Activated T-cell treated with anti-CD3 and anti-CD28 coated beads, Interleukin-2, amount 50 U/mL, for 4 hours (primary cell): Measurements from ENCODE around the gene MEX3D. TPM values are rescaled to one million over a fixed set of nuclear protein-coding genes. Genes with fewer than 3 reads are reported as not detected.

Source experiments
- ATAC-seq, 2 donors: fragments of 200-7000 bp; cut with Tn5 transposase; one replicate each; pipeline ENCODE4 v1.10.0; 2021
- DNase-seq: peaks from one replicate; pipeline ENCODE4 v3.0.0-alpha.2; 2020
- H3K27me3 Mint-ChIP-seq: one replicate; pipeline ENCODE4 v1.8.0; 2021; ENCODE audit warnings: low read depth, mixed read lengths
- H3K36me3 Mint-ChIP-seq: one replicate; pipeline ENCODE4 v1.8.0; 2022; ENCODE audit warnings: mixed read lengths; ENCODE audit not compliant: insufficient read depth
- H3K4me1 Mint-ChIP-seq: one replicate; pipeline ENCODE4 v1.8.0; 2021; ENCODE audit warnings: low read depth, mixed read lengths
- H3K4me3 Mint-ChIP-seq: one replicate; pipeline ENCODE4 v1.8.0; 2021; ENCODE audit warnings: mild to moderate bottlenecking, moderate library complexity, mixed read lengths
- H3K9me3 Mint-ChIP-seq: one replicate; pipeline ENCODE4 v1.8.0; 2021; ENCODE audit warnings: mixed read lengths
- total RNA-seq, 3 donors: library from RNA; stranded (reverse); gene quantifications; one replicate each; pipeline ENCODE4 v1.2.1, GENCODE V29; 2021

The MEX3D gene
- total RNA-seq, 3 donors from 2014 or later: 12.5 to 17.0 (median 12.6) TPM

GRCh38 chr19:1584500-1585242 lies 16.5 kb upstream of the MEX3D start:
- DNase-seq: no peak
- Mint-ChIP-seq H3K4me1 (no peaks in the 10 kb centered on the region), H3K9me3 (no peaks in the 10 kb centered on the region), H3K36me3 (peaks cover 7% of the 10 kb centered on the region), H3K4me3 (no peak overlapping the region), H3K27me3 (no peaks in the 10 kb centered on the region)
- no peak for ATAC-seq

DNA sequence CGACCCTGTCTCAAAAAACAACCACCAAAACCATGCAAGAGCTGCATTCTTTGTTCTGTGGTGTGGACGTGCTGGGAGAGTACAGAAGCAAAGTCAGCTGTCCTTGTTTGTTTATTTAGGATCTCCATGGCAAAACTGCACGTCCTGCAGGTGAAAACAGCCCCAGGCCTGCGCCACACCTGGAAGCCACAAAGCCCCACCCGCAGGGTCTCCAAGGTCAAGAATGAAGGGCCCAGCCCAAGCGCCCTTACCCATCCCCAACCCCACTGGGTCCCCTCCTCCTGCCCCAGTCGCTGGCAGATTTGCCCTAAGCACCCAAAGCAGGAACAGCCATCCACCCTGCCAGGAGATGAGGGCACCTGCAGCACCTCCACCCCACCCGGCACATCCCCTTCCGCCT lies 14.1 kb upstream of the MEX3D start:
- Mint-ChIP-seq H3K36me3 (peaks cover 10% of the 10 kb centered on the region), H3K4me3 (no peak overlapping the region), H3K9me3 (no peaks in the 10 kb centered on the region), H3K27me3 (no peaks in the 10 kb centered on the region), H3K4me1 (no peaks in the 10 kb centered on the region)
- DNase-seq (no peak), ATAC-seq (no peak)

- no peak for ATAC-seq
- Mint-ChIP-seq H3K27me3 (no peaks in the 10 kb centered on the region), H3K4me1 (no peaks in the 10 kb centered on the region), H3K4me3 (no peak overlapping the region), H3K36me3 (peaks cover 10% of the 10 kb centered on the region), H3K9me3 (no peaks in the 10 kb centered on the region)
- DNase-seq: no peak
These were observed 12.8 kb upstream of the MEX3D start for GRCh38 chr19:1580957-1581356.

GRCh38 chr19:1580382-1580781 lies 12.3 kb upstream of the MEX3D start:
- DNase-seq (no peak), ATAC-seq (no peak)
- Mint-ChIP-seq H3K9me3 (no peaks in the 10 kb centered on the region), H3K4me3 (no peak overlapping the region), H3K4me1 (no peaks in the 10 kb centered on the region), H3K27me3 (no peaks in the 10 kb centered on the region), H3K36me3 (peaks cover 10% of the 10 kb centered on the region)

GRCh38 chr19:1579222-1579621 lies 11.1 kb upstream of the MEX3D start:
- Mint-ChIP-seq H3K27me3 (no peaks in the 10 kb centered on the region), H3K36me3 (peaks cover 8% of the 10 kb centered on the region), H3K4me1 (no peaks in the 10 kb centered on the region), H3K9me3 (no peaks in the 10 kb centered on the region), H3K4me3 (no peak overlapping the region)
- DNase-seq (no peak), ATAC-seq (no peak)

GRCh38 chr19:1577929-1578618 lies 9.9 kb upstream of the MEX3D start:
- Mint-ChIP-seq H3K4me3 (no peak overlapping the region), H3K9me3 (no peaks in the 10 kb centered on the region), H3K27me3 (no peaks in the 10 kb centered on the region), H3K4me1 (no peaks in the 10 kb centered on the region), H3K36me3 (peaks cover 6% of the 10 kb centered on the region)
- ATAC-seq (no peak), DNase-seq (no peak)

DNA sequence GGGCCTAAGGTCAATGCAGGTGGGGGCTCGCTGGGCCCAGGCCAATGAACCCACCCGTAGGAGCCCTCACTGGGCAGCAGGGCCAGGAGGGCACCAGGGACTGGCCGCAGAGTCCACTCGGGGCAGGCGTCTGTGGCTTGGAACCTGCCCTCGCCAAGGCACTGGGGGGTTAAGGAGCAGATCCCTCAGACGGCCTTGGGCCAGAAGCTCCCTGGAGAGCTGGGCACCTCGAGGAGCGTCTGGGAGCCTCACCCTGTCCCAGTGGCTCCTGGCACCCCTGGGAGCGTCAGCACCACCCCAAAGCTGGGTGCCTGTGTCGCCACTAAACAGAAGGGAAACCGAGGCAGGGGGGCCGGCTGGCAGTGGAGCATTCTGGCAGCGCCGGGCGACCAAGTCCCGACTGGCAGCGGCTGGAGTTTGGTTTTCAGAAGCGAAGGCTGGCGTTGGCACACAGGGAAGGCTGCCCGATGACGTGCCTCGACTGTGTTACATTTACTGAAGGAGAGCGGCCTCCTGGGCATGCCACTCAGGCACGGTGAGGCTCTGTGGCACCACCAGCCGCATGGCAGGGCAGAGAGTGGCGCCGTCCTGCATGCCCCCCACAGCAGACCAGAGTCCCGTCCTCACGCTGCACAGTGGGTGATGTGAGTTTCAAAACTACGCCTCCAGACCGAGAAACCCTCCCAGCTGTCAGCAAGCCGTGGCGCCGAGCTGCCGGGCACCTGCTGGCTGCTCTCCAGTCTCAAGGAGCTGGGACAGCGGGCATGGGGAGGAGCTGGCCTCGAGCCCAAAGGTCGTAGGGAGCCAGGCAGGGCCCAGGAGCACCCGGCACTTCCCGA lies 9.2 kb upstream of the MEX3D start:
- DNase-seq (no peak), ATAC-seq (no peak)
- Mint-ChIP-seq H3K4me1 (no peaks in the 10 kb centered on the region), H3K36me3 (peaks cover 6% of the 10 kb centered on the region), H3K27me3 (no peaks in the 10 kb centered on the region), H3K9me3 (no peaks in the 10 kb centered on the region), H3K4me3 (no peak overlapping the region)

GRCh38 chr19:1576242-1577089 lies 8.3 kb upstream of the MEX3D start:
- Mint-ChIP-seq H3K4me3 (no peak overlapping the region), H3K36me3 (peaks cover 6% of the 10 kb centered on the region), H3K27me3 (no peaks in the 10 kb centered on the region), H3K9me3 (no peaks in the 10 kb centered on the region), H3K4me1 (no peaks in the 10 kb centered on the region)
- no peak for ATAC-seq
- DNase-seq: no peak

GRCh38 chr19:1575323-1576241 lies 7.5 kb upstream of the MEX3D start:
- Mint-ChIP-seq H3K36me3 (peaks cover 5% of the 10 kb centered on the region), H3K27me3 (no peaks in the 10 kb centered on the region), H3K4me1 (no peaks in the 10 kb centered on the region), H3K9me3 (no peaks in the 10 kb centered on the region), H3K4me3 (no peak overlapping the region)
- DNase-seq: no peak
- no peak for ATAC-seq

DNA sequence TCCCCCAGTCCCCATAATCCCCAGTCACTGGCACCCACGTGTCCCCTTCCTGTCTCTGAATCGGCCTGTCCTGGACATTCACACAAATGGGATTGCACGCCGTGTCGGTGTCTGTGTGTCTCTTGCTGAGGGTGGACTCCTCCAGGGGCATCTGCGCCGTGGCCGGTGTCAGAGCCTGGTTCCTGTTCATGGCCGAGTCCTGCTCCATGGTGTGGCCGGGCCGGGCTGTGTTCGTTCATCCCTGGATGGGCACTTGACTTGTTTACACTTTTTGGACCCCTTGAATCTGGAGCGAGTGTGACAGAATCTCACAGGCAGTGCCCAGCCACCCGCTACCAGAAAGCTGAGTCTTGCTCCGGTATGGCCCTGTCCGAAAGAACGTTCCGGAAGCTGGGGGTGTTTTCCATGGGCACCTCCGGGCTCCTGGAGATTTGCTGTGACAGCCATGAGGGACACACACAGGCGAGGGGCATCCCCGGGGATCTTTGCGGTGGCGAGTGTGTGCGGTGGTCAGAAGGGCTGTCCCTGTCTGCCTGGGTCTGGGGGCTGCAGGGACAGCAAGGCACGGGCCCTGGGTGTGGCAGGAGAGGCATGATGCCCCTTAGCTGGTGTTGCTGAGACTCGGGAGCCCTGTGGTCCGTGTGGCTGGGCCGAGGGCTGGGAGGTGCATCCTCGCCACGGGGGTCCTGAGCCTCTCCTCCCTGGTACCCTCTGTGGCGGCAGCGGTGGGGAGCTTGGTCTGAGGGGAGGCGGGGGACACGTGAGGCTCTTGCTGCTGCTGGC lies 6.4 kb upstream of the MEX3D start:
- no peak overlapping the region for H3K4me3 Mint-ChIP-seq
- no peak for ATAC-seq

GRCh38 chr19:1572795-1573194 lies 4.7 kb upstream of the MEX3D start:
- Mint-ChIP-seq H3K36me3 (no peaks in the 10 kb centered on the region), H3K4me3 (no peak overlapping the region), H3K4me1 (peaks cover 4% of the 10 kb centered on the region), H3K9me3 (no peaks in the 10 kb centered on the region), H3K27me3 (peaks cover 5% of the 10 kb centered on the region)
- DNase-seq: no peak
- no peak for ATAC-seq

More for the DNA sequence above, 6.4 kb upstream of the MEX3D start:
- H3K27me3 Mint-ChIP-seq: peaks cover 5% of the 10 kb centered on the region
- H3K9me3 Mint-ChIP-seq: no peaks in the 10 kb centered on the region
- H3K4me1 Mint-ChIP-seq: peaks cover 1% of the 10 kb centered on the region
- peaks cover 2% of the 10 kb centered on the region for H3K36me3 Mint-ChIP-seq
- DNase-seq: no peak

GRCh38 chr19:1571358-1571757 lies 3.2 kb upstream of the MEX3D start:
- Mint-ChIP-seq H3K36me3 (no peaks in the 10 kb centered on the region), H3K27me3 (peaks cover 5% of the 10 kb centered on the region), H3K9me3 (no peaks in the 10 kb centered on the region), H3K4me3 (no peak overlapping the region), H3K4me1 (peaks cover 4% of the 10 kb centered on the region)
- ATAC-seq: no peak
- DNase-seq: no peak
